Bone marrow (tissue), 2 donors: ENCODE data around the gene YBX2.
"Not testable (repeated sequence)": the region's sequence is repeated elsewhere in the genome, so short reads cannot be mapped to it uniquely, and the experiment has no call there.

ENCODE experiments used
- DNase-seq, 2 donors: peaks; one replicate each; lab custom pipeline; 2025; lab: John Stamatoyannopoulos, UW

Gene YBX2

DNA sequence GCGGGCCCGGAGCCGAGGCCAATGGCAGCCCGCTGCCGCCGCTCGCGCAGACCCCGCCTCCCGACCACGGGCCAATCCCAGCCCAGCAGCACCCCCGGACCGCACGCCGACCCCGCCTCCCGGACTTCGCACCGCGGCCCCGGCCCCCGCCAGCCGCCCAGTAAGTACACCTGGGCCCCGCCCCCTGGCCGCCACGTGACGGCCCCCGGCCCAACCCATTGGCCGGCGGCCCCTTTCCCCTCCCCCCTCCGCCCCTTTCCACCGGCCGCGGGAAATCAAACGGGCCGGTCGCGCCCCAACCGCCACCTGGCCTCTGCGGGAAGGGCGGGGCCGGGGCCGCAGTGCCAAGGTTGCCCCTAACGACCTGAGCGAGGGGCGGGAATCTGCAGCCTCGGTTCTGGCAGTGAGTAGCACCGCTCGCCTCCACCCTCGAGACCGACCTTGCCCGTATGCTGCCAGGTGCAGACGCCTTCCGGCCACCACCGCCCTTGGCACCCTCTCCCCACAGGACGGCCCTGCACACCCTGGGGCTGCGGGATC, at the start of gene YBX2:
Gene YBX2, minus strand, starts transcription at position 26 of the 540 bp plus-strand sequence. CDS start 139 bp downstream, outside the sequence.
- no peak for DNase-seq

DNA sequence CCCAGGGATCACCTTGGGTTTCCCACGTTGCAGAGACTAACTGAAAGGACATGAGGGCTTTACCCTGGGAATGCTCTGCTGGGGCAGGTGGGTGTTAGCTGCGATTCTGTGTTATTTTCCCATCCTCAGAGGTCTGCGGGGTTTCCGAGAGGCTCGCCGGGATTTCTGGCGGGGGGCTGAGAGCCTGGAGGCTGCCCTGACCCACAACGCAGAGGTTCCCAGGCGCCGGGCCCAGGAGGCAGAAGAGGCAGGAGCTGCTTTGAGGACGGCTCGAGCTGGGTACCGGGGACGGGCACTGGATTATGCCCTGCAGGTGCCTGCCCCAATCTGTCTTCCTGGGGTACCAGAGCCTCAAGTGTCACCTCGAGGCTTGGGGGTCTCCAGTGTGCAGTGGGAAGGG, 48.8 kb upstream of the YBX2 start:
- no peak for DNase-seq

DNA sequence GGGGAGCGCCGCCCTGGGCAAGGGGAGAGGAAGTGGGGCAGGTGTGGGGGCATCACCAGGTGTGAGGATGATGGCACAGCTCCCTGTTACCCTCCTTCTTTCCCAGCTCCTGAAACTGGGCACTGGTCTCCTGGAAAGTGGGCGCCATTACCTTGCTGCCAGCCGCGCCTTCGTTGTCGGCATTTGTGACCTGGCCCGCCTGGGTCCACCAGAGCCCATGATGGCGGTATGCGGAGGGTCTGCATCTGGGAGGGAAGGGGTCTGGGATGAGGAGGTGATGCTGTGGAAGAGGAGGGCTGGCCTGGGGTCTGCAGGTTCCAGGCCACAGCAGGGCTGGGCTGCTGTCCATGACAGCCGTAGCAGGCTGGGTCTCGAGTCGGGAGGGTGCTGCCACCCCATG, 47.4 kb upstream of the YBX2 start:
- no peak for DNase-seq

DNA sequence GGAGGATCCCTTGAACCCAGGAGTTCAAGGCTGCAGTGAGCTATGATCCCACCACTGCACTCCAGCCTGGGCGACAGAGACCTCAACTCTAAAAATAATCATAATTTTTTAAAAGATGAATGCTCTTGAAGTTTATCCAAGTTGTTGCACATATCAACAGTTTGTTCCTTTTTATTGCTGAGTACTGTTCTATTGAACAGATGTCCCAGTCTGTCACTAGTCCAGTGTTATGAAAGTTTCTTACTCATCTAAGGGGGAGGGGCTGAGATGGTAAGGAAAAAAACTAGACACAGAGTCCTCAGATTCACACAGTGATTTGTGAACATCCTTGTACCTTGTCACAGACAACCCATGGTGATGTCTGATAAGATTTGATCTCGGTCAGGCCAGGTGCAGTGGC, 45.7 kb upstream of the YBX2 start:
- no peak for DNase-seq

DNA sequence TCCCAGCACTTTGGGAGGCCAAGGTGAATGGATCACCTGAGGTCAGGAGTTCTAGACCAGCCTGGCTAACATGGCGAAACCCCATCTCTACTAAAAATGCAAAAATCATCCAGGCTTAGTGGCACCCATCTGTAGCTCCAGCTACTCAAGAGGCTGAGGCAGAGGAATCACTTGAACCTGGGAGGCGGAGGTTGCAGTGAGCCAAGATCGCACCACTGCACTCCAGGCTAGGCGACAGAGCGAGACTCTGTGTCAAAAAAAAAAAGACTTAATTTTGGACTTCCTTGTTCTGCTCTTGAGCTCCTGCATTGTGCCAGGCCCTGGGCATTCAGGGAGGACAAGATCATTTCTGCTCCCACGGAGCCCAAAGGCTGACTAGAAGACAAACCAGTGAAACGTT, 43.2 kb upstream of the YBX2 start:
- DNase-seq, result not testable (repeated sequence)

DNA sequence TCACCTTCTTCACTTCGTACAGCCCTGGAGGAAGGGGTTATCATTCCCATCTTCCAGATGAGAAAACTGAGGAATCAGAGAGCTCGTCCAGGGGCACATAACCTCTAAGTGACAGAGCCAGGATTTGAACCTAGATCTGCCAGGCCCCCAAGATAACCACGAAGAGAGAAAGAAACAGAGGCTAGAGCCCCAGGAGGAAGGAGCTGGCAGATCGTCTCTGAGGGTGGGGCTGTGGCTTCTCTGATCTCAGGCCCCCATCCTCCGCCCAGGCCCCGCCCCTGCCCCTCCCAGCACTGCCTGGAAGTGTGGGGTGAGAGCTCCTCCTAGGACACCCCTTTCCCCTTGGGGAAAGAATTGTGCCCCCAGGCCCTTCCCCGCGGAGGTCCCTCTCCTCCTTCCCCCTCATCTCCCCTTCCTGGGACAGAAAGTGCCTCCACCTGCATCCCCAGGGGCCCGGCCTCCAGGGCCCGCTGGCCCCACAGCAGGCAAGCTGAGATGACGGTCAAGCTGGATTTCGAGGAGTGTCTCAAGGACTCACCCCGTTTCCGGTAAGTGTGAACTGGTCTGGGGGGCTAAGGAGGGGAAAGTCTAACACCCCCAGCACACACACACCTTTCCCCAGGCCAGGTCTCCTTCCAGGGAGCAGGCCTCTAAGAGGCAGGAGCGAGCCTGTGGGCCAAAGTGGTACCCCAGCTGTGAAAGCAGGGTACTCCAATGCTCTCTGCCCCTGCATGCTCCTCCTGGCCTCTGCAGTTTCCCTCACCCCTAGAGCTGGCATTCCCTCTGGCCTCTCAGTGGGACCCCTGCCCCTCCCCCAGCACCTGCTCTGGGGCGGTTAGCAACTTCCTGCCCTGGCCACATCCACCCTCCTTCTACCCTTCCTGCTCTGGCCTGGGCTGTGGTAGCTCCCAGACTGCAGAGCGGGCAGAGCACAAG, 42.1 kb upstream of the YBX2 start, which contains the start of gene ACAP1:
Gene ACAP1, plus strand, starts transcription at position 290 of the 936 bp plus-strand sequence. Its CDS starts 206 bp downstream, at position 496.
- peak; percentile 35 to 46 for DNase-seq

DNA sequence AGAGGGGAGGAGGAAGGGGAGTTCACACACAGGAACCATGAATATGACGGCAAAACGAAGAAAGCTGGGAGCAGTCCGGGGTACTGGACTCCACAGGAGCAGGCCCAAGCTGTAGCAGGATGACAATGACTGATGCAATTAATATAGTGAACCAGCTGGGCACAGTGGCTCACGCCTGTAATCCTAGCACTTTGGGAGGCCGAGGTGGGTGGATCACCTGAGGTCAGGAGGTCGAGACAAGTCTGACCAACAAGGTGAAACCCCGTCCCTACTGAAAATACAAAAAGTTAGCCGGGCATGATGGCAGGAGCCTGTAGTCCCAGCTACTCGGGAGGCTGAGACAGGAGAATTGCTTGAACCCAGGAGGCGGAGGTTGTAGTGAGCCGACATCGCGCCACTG, 41.3 kb upstream of the YBX2 start:
- not testable (repeated sequence) for DNase-seq

DNA sequence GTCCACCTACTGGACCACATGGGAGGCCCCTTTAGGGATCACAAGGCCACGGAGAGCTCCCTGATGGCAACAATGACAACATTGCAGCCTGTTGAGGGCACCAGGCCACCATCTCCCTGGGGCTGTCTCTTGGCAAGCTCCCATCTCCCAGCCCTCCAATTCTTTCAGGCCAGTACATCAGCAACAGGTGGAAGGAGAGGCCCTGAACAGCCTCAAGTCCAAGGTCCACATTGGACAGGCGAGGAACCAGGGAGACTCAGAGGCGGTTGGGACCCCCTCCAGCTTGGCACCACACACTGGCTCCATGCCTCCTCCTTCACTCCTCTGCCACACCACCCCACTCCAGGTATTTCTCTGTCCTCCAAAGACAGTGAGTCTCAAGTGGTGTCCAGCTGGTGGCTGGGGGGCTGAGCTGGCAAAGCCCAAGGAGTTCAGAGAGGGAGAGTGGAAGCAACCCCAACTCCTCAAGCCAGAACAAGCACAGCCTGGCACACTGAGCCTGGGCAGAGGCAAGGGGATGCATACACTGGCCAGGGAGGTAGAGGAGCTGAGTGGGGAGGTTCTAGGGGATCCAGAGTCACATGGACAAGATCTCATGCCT, 40.6 kb upstream of the YBX2 start:
- no peak for DNase-seq

DNA sequence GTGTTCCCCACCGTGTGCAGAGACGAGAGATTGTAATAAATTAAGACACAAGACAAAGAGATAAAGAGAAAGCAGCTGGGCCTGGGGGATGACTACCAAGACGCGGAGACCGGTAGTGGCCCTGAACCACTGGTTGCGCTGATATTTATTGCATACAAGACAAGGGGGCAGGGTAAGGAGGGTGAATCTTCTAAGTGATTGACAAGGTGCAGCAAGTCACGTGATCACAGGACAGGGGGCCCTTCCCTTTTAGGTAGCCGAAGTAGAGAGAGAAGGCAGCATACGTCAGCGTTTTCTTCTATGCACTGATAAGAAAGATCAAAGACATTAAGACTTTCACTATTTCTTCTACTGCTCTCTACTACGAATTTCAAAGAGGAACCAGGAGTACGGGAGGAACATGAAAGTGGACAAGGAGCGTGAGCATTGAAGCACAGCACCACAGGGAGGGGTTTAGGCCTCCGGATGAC, 38.2 kb upstream of the YBX2 start:
- not testable (repeated sequence) for DNase-seq

DNA sequence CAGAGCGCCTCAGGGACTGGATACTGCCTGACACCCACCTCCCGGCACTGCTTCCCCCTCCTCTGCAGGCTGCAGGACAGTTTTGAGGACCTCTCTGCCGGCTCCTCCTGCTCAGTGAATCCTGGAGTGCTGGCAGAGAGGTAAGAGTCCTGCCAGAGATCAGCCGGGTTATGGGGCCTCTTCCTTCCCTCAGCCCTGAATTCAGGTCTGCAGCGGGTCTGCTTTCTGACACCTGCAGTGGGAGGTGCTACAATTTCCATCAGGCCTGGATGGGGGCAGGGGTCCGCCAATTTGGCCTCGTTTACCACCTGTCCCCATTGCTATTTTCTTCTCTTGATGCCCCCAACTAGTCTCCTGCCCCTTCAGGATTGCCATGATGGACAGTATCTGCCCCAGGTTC, 37.7 kb upstream of the YBX2 start:
- DNase-seq, result no peak

DNA sequence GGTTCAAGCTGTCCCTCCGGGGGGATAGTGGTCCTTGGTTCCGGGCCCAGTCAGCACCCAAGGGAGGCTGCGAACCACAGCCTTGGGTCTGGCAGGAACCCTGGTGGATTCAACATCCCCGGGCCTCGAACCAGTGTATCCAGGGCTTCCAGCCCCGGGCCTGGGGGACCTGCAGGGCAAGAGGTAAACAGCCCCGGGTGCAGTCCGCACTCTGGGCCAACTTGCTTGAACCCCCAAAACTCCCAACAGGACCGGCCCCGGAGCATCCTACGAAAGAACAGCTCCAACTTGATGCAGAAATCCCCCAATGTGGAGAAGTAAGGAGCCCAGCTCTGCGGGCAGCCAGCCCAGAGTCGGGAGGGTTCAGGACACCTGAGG, 36.2 kb upstream of the YBX2 start:
- DNase-seq, result no peak

DNA sequence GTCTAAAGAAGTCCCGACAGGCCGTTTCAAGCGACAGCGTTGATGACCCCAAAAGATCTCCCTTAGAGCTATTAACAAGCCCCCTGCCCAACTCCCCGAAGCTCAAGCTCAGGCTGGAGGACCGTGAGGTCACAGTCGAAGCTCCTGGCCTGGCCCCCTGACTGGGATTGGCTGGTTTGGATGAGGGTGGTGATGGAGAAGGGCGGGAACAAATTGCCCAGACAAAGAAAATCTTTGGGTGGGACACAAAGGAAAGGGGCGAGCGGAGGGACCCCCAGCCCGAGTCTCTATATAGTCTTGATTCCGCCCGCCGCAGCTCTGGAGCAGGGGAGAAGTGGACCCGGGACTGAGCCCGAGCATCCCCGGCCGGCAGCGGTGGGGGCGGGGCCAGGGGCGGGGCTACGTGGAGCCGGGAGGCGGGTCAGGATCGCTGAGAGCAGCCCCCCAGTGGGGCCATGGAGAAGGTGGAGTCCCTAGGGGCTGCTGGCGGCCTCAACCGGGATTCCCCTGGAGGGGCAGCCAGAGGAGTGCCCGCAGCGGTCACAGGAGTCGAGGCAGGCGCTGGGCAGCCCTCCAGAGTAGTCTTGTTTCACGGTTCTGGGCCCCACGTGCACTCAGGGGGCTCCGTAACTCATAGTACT, 35.7 kb upstream of the YBX2 start:
- DNase-seq, result peak; percentile 13 to 90

DNA sequence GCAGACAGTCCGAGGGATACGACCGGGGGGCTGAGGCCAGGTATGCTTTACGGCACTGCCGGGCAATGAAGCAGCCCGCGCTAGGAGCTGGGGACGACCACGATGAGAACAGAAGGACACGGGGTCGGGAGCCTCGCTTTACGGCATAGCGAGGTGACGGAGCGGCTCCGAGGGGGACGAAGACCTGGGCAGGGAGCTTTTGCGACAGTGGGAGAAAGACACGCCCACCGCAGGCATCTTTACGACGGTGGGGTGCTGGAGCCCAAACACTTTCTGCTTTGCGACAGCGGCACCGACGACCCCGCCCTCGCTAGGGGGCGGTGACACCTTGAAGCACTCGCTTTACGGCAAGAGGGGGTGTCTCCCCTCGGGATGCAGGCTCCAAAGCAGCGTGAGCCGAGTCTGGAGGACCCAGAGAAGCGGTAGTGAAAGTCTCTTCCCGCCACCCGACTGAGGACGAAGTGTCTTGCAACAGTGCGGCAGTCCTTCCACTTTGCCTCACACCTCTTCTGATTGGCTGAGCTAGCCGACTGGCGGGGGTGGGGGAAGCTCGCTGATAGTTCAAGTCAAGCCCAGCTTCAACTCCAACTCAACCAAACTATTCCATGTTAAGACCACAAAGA, 35.0 kb upstream of the YBX2 start:
- peak; percentile 91 to 93 for DNase-seq

DNA sequence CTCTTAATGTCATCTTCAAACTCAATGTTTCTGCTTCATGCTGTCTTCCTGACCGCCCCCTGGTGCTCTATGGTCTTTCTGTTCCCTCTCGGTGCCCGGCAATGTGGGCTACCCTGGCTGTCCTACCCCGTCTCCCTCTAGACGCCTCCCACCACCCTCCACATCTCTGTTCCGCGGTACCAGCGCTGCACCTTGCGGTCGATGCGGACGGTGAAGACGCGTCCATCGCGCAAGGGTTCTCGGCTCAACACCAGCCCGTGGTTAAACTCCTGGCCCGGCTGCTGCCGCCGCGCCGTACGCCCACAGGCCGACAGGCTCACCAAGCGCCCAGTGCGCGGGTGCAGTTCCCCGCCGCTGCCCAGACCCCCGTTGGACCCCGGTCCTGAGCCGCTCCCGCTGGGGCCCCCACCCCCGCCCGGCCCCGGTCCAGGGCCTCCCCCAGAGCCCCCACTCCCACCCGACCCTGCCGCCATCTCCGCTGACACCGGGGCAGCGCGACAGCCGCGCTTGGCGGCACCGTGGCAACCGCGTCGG, 34.5 kb upstream of the YBX2 start, which contains the start of gene NEURL4:
Gene NEURL4, minus strand, starts transcription at position 496 of the 534 bp plus-strand sequence. Its CDS starts 23 bp downstream, at position 473.
- no peak for DNase-seq

DNA sequence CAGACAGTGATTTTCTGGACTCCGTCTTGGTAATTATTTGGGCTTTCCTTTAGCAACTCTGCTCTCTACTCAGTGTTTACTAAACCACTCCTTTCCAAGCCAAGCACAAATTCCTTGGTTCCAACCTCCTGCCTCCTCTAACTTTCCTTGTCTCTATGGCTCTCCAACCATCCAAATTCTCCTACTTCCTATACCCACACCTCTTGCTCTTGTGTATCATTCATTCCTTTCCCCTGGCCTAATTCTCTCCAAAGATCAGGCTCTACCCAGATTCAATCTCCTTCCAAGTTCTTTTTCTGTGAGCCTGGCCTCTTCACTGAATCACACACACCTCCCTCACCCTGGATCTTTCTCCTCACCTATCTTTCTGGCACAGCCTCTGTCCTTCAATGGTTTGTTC, 33.6 kb upstream of the YBX2 start:
- no peak for DNase-seq

DNA sequence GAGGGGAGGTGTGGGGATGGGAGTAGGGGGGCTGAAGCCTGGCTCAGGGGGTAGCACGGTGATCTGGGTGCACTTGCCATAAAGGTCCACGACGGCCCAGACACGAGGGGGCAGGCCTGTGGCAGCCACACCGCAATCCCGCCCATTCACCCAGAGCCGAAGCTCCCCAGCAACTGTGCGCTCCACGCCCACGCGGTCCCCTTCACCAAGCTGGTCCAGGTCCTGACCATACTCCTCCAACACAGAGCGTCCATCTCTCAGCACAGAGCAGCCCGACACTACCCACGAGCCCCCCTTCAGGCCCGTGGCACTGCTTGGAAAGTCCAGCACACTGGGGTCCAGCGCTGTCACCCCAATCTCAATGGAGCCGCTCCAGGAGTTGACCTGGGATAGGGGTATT, 33.1 kb upstream of the YBX2 start:
- DNase-seq, result no peak

DNA sequence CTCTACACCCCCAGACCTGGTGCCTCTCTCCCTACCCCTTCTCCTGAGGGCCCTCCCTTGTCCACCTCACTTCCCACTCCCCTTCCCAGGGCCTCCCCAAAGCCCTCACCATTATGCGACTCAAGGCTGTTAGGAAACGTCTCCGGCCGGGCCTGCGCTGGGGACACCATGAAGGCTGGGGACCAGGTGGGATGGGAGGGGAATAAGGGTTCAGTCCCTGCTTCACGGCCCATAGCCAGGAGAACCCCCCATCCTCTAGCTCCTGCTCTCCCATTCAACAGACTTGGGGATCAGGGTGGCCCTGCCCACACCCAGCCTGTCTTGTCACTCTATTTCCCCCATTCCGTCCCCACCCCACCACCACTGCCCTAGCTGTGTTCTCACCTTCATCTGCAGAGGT, 32.6 kb upstream of the YBX2 start:
- no peak for DNase-seq

DNA sequence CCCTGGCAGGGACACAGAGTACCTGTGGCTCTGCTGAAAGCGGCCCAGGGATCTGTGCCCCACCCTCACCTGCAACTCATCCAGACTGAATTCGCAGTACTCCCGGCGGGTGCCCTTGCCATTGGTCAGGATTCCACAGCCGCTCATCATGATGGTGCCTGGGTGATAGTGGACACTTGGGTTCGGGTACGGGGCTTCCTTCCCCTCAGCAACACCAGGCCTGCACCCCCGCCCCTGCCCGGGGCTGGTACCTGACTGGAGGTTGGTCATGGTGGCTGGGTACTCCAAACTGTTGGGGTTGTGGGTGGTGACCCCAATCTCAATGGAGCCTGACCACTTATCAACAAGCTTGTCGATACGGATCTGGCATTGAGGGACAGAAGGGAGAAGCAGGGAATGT, 31.7 kb upstream of the YBX2 start:
- no peak for DNase-seq

DNA sequence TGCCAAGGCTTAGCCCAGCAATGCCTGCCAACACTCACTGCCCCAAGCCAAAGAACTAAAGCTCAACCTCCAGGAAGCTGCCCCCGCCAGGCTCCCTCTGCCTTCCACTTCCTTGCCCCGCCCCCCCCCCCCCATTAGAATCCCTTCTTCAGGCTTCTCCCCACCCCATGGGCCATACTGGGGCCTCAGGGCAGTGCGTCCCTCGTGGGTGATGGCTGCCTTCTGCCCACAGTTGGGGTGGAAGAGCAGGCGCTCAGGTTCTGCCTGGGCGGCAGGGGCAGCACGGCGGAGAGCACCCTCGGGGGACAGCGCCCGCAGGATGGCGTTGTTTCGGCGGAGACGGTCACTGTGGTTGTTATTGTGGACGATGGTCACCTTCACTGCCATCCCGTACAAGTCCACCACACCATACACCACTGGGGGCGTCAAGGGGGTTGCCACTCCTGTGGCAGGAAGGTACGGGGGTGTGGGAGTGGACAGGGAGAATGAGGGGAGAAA, 30.6 kb upstream of the YBX2 start:
- no peak for DNase-seq

DNA sequence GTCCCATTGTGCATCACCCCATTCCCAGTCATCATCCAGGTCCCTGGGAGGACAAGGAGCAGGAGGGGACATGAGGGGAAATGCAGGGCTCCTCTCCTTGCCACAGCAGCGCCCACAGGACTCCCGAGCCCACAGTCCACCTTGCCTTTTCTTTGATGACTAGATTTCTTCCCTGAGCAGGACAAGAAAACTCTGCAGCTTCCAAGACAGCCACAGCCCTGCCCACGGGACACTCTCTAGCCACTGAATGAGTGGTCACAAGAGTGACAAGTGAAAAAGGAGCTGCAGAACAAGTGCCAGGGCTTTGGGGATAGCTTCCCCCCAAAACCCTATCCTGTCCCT, 30.0 kb upstream of the YBX2 start:
- no peak for DNase-seq

DNA sequence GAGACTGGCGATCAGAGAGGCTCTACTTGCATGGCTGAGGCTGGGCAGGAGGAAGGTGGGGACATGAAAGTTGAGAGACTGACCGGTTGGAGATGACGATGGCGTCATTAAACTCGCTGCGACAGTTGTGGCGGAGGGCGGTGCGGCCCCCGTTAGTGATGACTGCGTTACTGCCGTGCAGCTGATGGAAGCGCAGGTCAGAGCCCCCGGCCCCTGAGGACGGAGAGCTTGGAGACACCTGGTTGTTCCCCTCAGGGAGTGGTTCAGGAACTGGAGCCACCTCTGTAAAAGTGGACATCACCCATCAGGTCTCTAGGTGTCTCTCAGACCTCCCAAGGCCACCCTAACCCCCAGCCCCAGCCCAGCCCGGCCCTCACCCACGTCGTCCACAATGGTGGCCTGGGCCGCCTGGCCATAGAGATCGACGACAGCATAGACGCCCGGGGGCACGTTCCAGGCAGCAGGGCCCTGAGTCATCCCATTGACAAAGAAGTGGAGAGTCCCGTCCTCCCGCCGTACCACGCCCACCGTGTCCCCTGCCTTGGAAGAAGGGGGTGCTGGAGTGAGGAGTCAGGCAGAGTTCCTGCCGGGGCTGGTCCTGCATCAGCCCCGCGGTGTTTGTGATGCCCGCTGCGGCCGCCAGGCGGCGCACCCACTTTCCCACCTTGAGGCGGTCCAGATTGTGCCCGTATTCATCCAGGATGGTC, 29.4 kb upstream of the YBX2 start:
- peak; percentile 7 to 29 for DNase-seq
